ENCODE data around the gene SDR42E1.

- TF ChIP-seq ZNF501 (CRISPR knock-in tag; IDR thresholded peaks at IDR 0.05) (no peak), SKI (IDR thresholded peaks at IDR 0.05; ENCODE audit: partially characterized antibody) (no peak), CEBPB (IDR thresholded peaks at IDR 0.05; ENCODE audit: borderline replicate concordance, low read depth, low read length) (no peak), DMAP1 (CRISPR knock-in tag; IDR thresholded peaks at IDR 0.05) (no peak), MAFG (CRISPR knock-in tag; IDR thresholded peaks at IDR 0.05) (no peak), ZNF878 (CRISPR knock-in tag; IDR thresholded peaks at IDR 0.05) (no peak), SUZ12 (IDR thresholded peaks at IDR 0.05; ENCODE audit: low read depth, low read length) (no peak), CTCF (CRISPR knock-in tag; IDR thresholded peaks at IDR 0.05) (no peak)
These were observed 621 bp downstream of the SDR42E1 start for GRCh38 chr16:82010649-82011048.
